Fibroblast of pulmonary artery (primary cell): ENCODE measurements around the gene TRAF2.

Experiments
- DNase-seq: peaks from one replicate; pipeline ENCODE4 v3.0.0-alpha.2; 2010; ENCODE audit warnings: low read depth
- H3K4me3 ChIP-seq: replicated peaks from 2 replicates; pipeline ENCODE4 v1.5.1; 2011; ENCODE audit warnings: low read depth, mild to moderate bottlenecking, control low read depth, low read length, moderate library complexity
- CTCF ChIP-seq: IDR thresholded peaks from 2 replicates; pipeline ENCODE4 v1.5.1; 2011; ENCODE audit warnings: mild to moderate bottlenecking, control low read depth, low read length, inconsistent platforms; ENCODE audit errors: missing control alignments

The TRAF2 gene

GRCh38 chr9:136971746-136972145 lies 85.4 kb downstream of the TRAF2 start:
- no peak overlapping the region for H3K4me3 ChIP-seq
- no peak for TF ChIP-seq CTCF
- no peak for DNase-seq

- no peak overlapping the region for H3K4me3 ChIP-seq
- TF ChIP-seq CTCF = no peak
- no peak for DNase-seq
Measured at GRCh38 chr9:136972335-136972734, 86.0 kb downstream of the TRAF2 start.

- H3K4me3 ChIP-seq = no peak overlapping the region
- TF ChIP-seq CTCF = no peak
- no peak for DNase-seq
Measured at GRCh38 chr9:136972743-136973142, 86.4 kb downstream of the TRAF2 start.

GRCh38 chr9:136973618-136974617 lies 87.6 kb downstream of the TRAF2 start:
- TF ChIP-seq CTCF = no peak
- DNase-seq = no peak
- no peak overlapping the region for H3K4me3 ChIP-seq

GRCh38 chr9:136974817-136975535 lies 88.7 kb downstream of the TRAF2 start:
- H3K4me3 ChIP-seq = no peak overlapping the region
- no peak for DNase-seq
- TF ChIP-seq CTCF = no peak

GRCh38 chr9:136975644-136976043 lies 89.3 kb downstream of the TRAF2 start:
- TF ChIP-seq CTCF = no peak
- DNase-seq = no peak
- no peak overlapping the region for H3K4me3 ChIP-seq
